H1 (cell line): ENCODE data around the gene MAGI2. TPM values are rescaled to one million over a fixed set of nuclear protein-coding genes. Genes with fewer than 3 reads are reported as not detected.

Source experiments
- BRCA1 ChIP-seq: IDR thresholded peaks from 2 replicates; pipeline ENCODE4 v1.6.1; 2012; ENCODE audit warnings: low read depth, low read length, improper control_type of control experiment
- CHD7 ChIP-seq: fragments of 300-600 bp; sonication (generic); IDR thresholded peaks from 2 replicates; pipeline ENCODE4 v1.7.1; 2012; ENCODE audit warnings: low read length, moderate library complexity, mild to moderate bottlenecking, inconsistent platforms; ENCODE audit not compliant: insufficient replicate concordance
- JUND ChIP-seq: IDR thresholded peaks from 2 replicates; pipeline ENCODE4 v1.6.1; 2011; ENCODE audit warnings: mild to moderate bottlenecking, improper control_type of control experiment, low read length
- POLR2AphosphoS5 ChIP-seq: IDR thresholded peaks from 2 replicates; pipeline ENCODE4 v1.6.1; 2011; ENCODE audit warnings: low read depth, low read length
- TAF1 ChIP-seq: IDR thresholded peaks from 2 replicates; pipeline ENCODE4 v1.6.1; 2011; ENCODE audit warnings: mild to moderate bottlenecking, low read depth, low read length
- TBP ChIP-seq: IDR thresholded peaks from 2 replicates; pipeline ENCODE4 v1.6.1; 2011; ENCODE audit warnings: low read depth, low read length, improper control_type of control experiment
- polyA plus RNA-seq, 7 experiments: library from polyadenylated mRNA; depleted of rRNA in 3 of 7; stranded (reverse) in 5 of 7; unstranded in 2 of 7; fragments of >200 nt in 5 of 7; fragments of 200-250 nt in 2 of 7; gene quantifications; 1 replicate in 5 of 7; 2 replicates in 1 of 7; 4 replicates in 1 of 7; pipeline versions ENCODE4 v1.2.1 to v1.2.3, GENCODE V29; 2011 to 2013; ENCODE audit warnings: missing spikeins in 2 of 7, mixed read lengths in 2 of 7
- total RNA-seq: library from RNA; stranded (reverse); fragmentation: NEBNext Ultra II Directional; extraction: Animal tissue kit (Norgen Biotek cat#: 25700); gene quantifications from 2 replicates; pipeline ENCODE4 v1.2.1, GENCODE V29; 2021

The MAGI2 gene
- total and polyA plus RNA-seq, 2 of the 8 experiments (the other 6 are each of a cell fraction or from before 2014, with no cell fraction given) = 6.0 to 27.3 TPM

- no peak for TF ChIP-seq CHD7
- TF ChIP-seq BRCA1 = no peak
- TF ChIP-seq POLR2AphosphoS5 = no peak
- TF ChIP-seq TAF1 = no peak
- no peak for TF ChIP-seq JUND
- no peak for TF ChIP-seq TBP
- TF ChIP-seq, all 59 proteins: peak for 0
Observed at GRCh38 chr7:78786055-78786454, 667.4 kb downstream of the MAGI2 start (continued).
